Measurements from ENCODE around the gene HTR4. TPM values are rescaled to one million over a fixed set of nuclear protein-coding genes. Genes with fewer than 3 reads are reported as not detected.

HTR4 gene
- total RNA-seq, 4 donors from 2014 or later = not detected

DNA sequence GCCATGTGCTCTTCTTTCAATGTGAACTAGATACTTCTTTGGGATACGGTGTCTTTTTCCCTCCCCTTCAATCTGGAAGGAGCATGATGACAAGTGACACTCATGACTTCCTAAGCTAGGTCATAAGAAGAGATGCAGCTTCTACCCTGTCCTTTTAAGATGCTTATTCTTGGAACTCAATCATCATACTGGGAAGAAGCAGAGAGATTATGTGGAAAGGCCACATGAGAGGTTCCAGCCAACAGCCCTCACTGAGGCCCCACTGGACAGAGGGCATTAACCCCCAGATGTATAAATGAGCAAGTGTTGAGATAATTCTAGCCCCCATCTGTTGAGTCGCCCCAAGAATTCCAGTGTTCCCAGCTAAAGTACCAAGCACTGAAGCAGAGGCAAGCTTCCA is 29.3 kb upstream of the HTR4 start:
- TF ChIP-seq, protein P1, sequence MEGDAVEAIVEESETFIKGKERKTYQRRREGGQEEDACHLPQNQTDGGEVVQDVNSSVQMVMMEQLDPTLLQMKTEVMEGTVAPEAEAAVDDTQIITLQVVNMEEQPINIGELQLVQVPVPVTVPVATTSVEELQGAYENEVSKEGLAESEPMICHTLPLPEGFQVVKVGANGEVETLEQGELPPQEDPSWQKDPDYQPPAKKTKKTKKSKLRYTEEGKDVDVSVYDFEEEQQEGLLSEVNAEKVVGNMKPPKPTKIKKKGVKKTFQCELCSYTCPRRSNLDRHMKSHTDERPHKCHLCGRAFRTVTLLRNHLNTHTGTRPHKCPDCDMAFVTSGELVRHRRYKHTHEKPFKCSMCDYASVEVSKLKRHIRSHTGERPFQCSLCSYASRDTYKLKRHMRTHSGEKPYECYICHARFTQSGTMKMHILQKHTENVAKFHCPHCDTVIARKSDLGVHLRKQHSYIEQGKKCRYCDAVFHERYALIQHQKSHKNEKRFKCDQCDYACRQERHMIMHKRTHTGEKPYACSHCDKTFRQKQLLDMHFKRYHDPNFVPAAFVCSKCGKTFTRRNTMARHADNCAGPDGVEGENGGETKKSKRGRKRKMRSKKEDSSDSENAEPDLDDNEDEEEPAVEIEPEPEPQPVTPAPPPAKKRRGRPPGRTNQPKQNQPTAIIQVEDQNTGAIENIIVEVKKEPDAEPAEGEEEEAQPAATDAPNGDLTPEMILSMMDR (IDR thresholded peaks at IDR 0.05; ENCODE audit: low read depth) = no peak

DNA sequence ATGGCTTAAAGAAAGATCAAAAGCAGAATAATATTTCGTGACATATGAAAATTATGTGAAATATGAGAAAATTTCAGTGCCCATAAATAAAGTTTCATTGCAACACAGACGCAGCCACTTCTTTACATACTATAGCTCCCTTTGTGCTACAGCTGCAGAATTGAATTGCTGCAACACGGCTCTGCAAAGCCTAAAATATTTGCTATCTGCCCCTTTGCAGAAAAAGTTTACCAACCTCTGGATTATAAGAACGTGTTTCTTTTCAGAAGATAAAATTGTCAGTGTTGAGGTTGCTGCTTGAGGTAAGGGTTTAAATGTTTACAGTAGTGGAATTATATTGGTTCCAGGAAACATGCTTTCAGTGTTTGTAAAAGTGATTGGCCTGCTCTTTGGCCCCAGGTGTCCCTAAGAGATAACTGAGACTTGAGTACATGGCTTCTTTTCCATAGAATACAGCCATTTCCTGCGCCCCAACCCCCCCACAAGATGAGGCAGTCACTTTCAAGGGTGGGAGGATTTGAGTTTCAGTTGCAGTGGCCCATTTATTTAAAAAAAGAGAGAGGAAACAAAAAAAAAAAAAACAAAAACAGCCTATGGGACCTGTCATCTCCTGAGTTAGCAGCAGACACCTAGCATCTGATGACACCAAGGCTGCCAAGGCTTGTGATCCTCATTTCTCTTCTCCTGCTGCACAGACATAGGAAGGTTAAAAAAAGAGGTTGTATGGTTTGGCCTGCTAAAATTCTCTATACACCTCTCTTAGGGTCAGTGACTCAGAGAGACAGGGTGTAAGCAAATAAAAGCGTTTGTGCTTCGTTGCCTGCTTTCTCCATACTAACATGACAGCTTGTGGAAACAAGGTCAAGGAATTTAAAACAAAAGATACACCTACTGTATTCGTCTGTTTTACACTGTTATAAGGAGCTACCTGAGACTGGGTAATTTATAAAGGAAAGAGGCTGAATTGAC is 28.0 kb upstream of the HTR4 start:
- TF ChIP-seq, protein P1 (IDR thresholded peaks at IDR 0.05; ENCODE audit: low read depth) = no peak

DNA sequence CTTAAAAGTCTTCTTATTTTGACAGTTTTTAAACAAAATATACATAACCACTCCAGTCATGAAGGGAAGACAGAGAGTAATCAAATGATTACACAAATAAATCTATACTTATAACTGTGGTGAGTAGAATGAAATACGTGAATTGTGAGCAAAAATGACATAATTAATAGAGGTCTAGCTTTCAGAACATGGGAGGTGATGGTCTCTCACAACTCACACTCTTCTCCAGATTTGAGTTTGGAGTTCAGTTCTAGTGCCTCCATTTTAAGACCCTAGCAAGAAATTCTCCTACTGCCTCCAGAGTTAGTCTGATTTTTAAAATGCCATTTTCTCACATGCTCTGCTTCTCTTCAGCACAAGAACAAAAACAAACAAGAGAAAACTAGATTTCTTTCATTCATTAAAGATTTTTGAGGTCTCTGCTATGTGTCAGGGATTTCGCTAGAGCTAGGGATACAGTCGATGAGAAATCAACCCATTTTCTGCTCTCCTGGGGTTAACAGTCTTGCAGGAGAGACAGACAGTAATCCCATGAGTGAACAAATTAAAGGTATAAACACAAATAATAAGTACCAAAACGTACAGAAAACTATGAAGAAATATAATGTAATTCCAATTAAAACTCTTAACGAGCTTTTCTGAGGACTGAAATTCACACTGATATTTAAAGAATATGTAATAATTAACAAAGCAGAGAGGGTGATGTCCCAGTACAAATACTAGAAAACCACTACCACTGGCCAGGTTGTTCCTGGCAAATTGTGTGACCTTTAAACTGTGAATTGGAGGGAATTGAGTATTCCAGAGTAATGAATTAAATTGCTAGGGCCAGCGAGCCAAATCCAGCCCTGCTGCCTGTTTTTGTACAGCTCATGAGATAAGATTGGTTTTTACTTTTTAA is 27.1 kb upstream of the HTR4 start:
- TF ChIP-seq, protein P1 (IDR thresholded peaks at IDR 0.05; ENCODE audit: low read depth) = no peak

DNA sequence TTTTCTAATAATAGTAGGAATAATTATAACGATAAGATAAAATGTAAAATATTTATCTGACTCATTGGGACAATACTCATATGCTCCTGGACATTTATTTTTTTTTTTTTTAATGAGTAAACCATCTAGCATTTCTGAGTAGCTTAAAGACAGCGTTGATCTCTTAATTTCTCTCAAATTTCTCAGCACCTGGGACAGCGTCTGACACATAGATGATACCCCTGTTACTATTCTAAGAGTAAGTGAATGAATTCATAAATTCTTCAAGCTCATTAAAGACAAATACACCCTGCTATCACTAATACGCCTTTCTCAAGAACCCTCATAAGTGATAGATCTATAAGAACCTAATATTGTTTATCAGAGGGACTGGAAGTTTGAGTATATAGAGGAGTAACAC is 12.0 kb upstream of the HTR4 start:
- TF ChIP-seq, protein P1 (IDR thresholded peaks at IDR 0.05; ENCODE audit: low read depth) = no peak

DNA sequence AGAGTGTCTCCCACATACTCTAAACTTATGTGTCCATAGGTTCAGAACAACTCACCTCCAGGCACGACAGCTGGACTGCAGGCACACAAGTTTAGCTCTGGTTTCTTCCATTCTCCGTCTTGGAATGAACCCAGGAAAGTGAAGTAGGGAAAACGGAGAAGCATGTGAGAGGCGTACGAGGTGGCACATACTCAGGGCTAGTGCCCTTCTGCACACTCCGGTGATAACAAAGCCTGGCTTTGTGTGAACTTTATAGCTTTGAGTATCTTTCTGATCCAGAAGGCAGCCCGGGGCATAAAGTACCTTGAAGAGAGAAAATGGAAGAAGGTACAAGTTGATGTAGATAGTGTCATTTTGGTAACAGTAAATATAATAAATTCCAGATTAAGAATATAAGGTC is 11.1 kb upstream of the HTR4 start:
- TF ChIP-seq, protein P1 (IDR thresholded peaks at IDR 0.05; ENCODE audit: low read depth) = no peak

DNA sequence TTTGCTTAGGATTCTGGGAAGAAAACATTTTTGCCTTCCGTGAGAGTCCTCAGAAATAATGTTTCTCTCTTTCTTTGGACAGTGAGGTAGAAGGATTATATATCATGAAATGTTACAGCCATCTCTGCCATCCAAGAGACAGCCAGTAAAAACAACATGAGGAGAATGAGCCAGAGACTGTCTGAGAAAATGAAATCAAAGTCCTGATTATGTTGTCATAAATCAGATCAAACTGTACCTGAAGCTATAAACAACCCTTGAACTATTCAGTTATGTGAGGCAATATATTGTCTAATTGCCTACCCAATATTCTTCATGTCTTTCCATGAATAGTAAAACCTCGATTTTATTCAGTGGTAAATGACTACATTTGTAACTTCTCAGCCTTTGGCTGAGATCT is 9.2 kb upstream of the HTR4 start:
- TF ChIP-seq, protein P1 (IDR thresholded peaks at IDR 0.05; ENCODE audit: low read depth) = no peak

DNA sequence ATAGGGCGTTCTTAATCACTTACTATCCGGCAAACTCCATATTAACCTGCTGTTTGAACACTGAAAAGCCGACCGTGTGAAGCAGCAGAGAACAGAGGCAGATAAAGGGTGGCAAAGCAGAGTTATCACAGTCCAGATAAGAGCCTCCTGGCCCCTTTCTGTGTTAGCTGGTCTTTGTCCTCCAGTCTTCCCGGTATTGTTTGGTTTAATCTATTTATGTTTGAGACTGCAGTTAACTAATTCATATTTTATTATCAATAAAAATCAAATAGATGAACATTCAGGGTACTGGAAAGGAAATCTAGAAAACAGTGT is 6.0 kb upstream of the HTR4 start:
- TF ChIP-seq, protein P1 (IDR thresholded peaks at IDR 0.05; ENCODE audit: low read depth) = no peak

Measured in subcutaneous adipose tissue (tissue), 4 donors.